ENCODE measurements around the gene SLC41A2.

The SLC41A2 gene

DNA sequence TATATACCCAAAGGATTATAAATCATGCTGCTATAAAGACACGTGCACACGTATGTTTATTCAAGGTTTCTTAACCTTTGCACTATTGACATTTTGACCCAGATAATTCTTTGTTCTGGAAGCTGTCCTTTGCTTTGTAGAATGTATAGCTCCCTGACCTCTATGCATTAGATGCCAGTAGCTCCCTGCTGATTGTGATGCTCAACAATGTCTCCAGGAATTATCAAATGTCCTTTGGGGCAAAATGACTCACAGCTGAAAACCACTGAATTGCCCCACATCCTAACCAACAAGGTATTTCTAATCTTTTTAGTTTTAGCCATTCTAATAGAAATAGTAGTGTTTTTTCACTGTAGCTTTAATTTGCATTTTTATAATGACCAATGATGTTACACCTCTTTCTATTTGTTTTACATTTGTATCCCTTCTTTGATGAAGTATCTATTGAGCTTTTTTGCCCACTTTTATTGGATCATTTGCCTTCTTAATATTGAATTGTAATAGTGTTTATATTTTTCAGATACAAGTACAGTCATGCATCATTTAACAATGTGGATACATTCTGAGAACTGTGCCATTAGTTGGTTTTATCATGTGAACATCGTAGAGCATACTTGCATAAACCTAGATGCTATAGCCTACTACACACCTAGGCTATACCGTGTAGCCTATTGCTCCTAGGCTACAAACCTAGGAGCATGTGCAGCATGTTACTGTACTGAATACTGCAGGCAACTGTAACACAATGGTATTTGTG, 17.7 kb upstream of the SLC41A2 start:
- Histone ChIP-seq H2AFZ (ENCODE audit: low read depth) (no peak overlapping the region), H3K79me2 (ENCODE audit: insufficient read depth, low read depth) (no peaks in the 10 kb centered on the region), H3K27ac (no peak overlapping the region), H3K36me3 (ENCODE audit: insufficient read depth) (no peaks in the 10 kb centered on the region), H4K20me1 (ENCODE audit: insufficient read depth) (no peaks in the 10 kb centered on the region), H3K4me1 (ENCODE audit: low read depth, poor library complexity, severe bottlenecking) (no peaks in the 10 kb centered on the region), H3K4me3 (IDR thresholded peaks at IDR 0.05; ENCODE audit: insufficient read depth, low read depth, low read length) (no peak overlapping the region), H3K4me2 (no peak overlapping the region), H3K9ac (no peak overlapping the region), H3K27me3 (ENCODE audit: insufficient read depth, low read depth) (no peaks in the 10 kb centered on the region)
- TF ChIP-seq, protein P1, sequence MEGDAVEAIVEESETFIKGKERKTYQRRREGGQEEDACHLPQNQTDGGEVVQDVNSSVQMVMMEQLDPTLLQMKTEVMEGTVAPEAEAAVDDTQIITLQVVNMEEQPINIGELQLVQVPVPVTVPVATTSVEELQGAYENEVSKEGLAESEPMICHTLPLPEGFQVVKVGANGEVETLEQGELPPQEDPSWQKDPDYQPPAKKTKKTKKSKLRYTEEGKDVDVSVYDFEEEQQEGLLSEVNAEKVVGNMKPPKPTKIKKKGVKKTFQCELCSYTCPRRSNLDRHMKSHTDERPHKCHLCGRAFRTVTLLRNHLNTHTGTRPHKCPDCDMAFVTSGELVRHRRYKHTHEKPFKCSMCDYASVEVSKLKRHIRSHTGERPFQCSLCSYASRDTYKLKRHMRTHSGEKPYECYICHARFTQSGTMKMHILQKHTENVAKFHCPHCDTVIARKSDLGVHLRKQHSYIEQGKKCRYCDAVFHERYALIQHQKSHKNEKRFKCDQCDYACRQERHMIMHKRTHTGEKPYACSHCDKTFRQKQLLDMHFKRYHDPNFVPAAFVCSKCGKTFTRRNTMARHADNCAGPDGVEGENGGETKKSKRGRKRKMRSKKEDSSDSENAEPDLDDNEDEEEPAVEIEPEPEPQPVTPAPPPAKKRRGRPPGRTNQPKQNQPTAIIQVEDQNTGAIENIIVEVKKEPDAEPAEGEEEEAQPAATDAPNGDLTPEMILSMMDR (conservative IDR thresholded peaks at IDR 0.05; ENCODE audit: low read depth, low read length): no peak

DNA sequence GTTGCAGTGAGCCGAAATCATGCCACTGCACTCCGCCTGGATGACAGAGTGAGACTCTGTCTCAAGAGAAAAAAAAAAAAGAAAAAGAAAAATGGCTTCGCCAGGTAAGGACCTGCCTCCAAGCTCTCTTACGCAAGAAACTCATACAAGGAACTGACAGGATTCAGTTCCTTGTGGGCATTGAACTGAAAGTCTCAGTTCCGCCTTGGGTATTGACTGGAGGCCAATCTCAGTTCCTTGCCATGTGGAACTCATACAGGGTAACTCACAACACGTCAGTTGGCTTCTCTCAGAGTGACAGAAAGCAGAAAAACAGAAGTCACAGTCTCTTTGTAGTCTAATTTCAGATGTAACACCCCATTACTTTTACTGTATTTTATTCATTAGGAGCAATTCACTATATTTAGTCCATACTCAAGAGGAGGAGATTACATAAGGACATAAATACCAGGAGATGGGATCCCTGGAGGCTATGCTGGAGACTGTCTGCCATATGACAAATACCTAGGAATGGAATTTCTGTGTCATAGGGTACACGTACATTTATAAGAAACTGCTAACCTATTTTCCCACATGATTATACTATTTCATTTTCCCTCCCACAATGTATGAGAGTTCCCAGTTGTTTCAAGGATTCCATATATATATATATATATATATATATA, 16.7 kb upstream of the SLC41A2 start:
- Histone ChIP-seq H2AFZ (ENCODE audit: low read depth) (no peak overlapping the region), H4K20me1 (ENCODE audit: insufficient read depth) (no peaks in the 10 kb centered on the region), H3K79me2 (ENCODE audit: insufficient read depth, low read depth) (no peaks in the 10 kb centered on the region), H3K27me3 (ENCODE audit: insufficient read depth, low read depth) (no peaks in the 10 kb centered on the region), H3K27ac (no peak overlapping the region), H3K4me2 (no peak overlapping the region), H3K4me1 (ENCODE audit: low read depth, poor library complexity, severe bottlenecking) (no peaks in the 10 kb centered on the region), H3K4me3 (IDR thresholded peaks at IDR 0.05; ENCODE audit: insufficient read depth, low read depth, low read length) (no peak overlapping the region), H3K36me3 (ENCODE audit: insufficient read depth) (no peaks in the 10 kb centered on the region), H3K9ac (no peak overlapping the region)
- TF ChIP-seq, protein P1 (conservative IDR thresholded peaks at IDR 0.05; ENCODE audit: low read depth, low read length): no peak

DNA sequence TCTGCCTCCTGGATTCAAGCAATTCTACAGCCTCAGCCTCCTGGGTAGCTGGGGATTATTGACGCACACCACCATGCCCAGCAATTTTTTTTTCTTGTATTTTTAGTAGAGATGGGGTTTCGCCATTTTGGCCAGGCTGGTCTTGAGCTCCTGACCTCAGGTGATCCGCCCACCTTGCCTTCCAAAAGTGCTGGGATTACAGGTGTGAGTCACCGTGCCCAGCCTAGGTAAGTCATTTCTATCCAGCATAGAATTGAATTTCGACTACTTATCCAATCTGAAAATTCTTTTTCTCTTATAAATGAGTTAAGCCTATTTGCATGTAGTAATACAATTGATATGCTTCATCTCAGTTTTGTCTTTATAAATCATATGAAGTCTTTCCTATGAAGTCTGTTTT, 15.2 kb upstream of the SLC41A2 start:
- Histone ChIP-seq H4K20me1 (ENCODE audit: insufficient read depth) (no peaks in the 10 kb centered on the region), H3K27ac (no peak overlapping the region), H3K79me2 (ENCODE audit: insufficient read depth, low read depth) (no peaks in the 10 kb centered on the region), H3K4me2 (no peak overlapping the region), H3K9ac (no peak overlapping the region), H3K4me1 (ENCODE audit: low read depth, poor library complexity, severe bottlenecking) (no peaks in the 10 kb centered on the region), H3K27me3 (ENCODE audit: insufficient read depth, low read depth) (no peaks in the 10 kb centered on the region), H3K4me3 (IDR thresholded peaks at IDR 0.05; ENCODE audit: insufficient read depth, low read depth, low read length) (no peak overlapping the region), H3K36me3 (ENCODE audit: insufficient read depth) (no peaks in the 10 kb centered on the region), H2AFZ (ENCODE audit: low read depth) (no peak overlapping the region)
- TF ChIP-seq, protein P1 (conservative IDR thresholded peaks at IDR 0.05; ENCODE audit: low read depth, low read length): no peak

- Histone ChIP-seq H3K36me3 (ENCODE audit: insufficient read depth) (no peaks in the 10 kb centered on the region), H3K79me2 (ENCODE audit: insufficient read depth, low read depth) (no peaks in the 10 kb centered on the region), H3K4me1 (ENCODE audit: low read depth, poor library complexity, severe bottlenecking) (no peaks in the 10 kb centered on the region), H2AFZ (ENCODE audit: low read depth) (no peak overlapping the region), H3K27ac (no peak overlapping the region), H3K9ac (no peak overlapping the region), H3K27me3 (ENCODE audit: insufficient read depth, low read depth) (no peaks in the 10 kb centered on the region), H3K4me3 (IDR thresholded peaks at IDR 0.05; ENCODE audit: insufficient read depth, low read depth, low read length) (no peak overlapping the region), H4K20me1 (ENCODE audit: insufficient read depth) (no peaks in the 10 kb centered on the region), H3K4me2 (no peak overlapping the region)
- TF ChIP-seq, protein P1 (conservative IDR thresholded peaks at IDR 0.05; ENCODE audit: low read depth, low read length): no peak
Measured at GRCh38 chr12:104971306-104971705, 13.2 kb upstream of the SLC41A2 start.
